GM18861 (cell line): ENCODE measurements around the gene ASPDH.
"Not testable (repeated sequence)": the region's sequence is repeated elsewhere in the genome, so short reads cannot be mapped to it uniquely, and the experiment has no call there.

Source experiments
- ATAC-seq: cut with Tn5 transposase; IDR thresholded peaks from one replicate; pipeline ENCODE4 v1.9.1; 2021; ENCODE audit not compliant: unreplicated experiment

ASPDH gene

GRCh38 chr19:50480281-50481111 lies 33.2 kb downstream of the ASPDH start:
- no peak for ATAC-seq

- no peak for ATAC-seq
Observed at GRCh38 chr19:50479761-50480251, 33.9 kb downstream of the ASPDH start.

- ATAC-seq = no peak
Observed at GRCh38 chr19:50478901-50479715, 34.6 kb downstream of the ASPDH start.

GRCh38 chr19:50477751-50478515 lies 35.8 kb downstream of the ASPDH start:
- no peak for ATAC-seq

GRCh38 chr19:50476907-50477238 lies 36.8 kb downstream of the ASPDH start:
- no peak for ATAC-seq

GRCh38 chr19:50476224-50476906 lies 37.3 kb downstream of the ASPDH start, which contains the start of the genes EMC10 and GARIN5A:
TSS of gene EMC10 (plus strand) at chr19:50476507. CDS start at chr19:50476545, 38 bp downstream.
TSS of gene GARIN5A (minus strand) at chr19:50476848. CDS start at chr19:50476388, 460 bp downstream.
- peak; percentile 79 for ATAC-seq

- ATAC-seq = peak; percentile 11
Observed at GRCh38 chr19:50475736-50476223, 37.9 kb downstream of the ASPDH start.

GRCh38 chr19:50475101-50475568 lies 38.6 kb downstream of the ASPDH start:
- ATAC-seq = no peak

GRCh38 chr19:50473336-50473735 lies 40.4 kb downstream of the ASPDH start:
- ATAC-seq = not testable (repeated sequence)

GRCh38 chr19:50468818-50469217 lies 44.9 kb downstream of the ASPDH start:
- ATAC-seq = no peak

- no peak for ATAC-seq
Observed at GRCh38 chr19:50467566-50467965, 46.1 kb downstream of the ASPDH start.

- no peak for ATAC-seq
Observed at GRCh38 chr19:50466706-50467039, 47.0 kb downstream of the ASPDH start.

GRCh38 chr19:50465986-50466705 lies 47.6 kb downstream of the ASPDH start:
- no peak for ATAC-seq

- no peak for ATAC-seq
Observed at GRCh38 chr19:50465000-50465399, 48.7 kb downstream of the ASPDH start.

GRCh38 chr19:50464348-50464747 lies 49.4 kb downstream of the ASPDH start:
- no peak for ATAC-seq

- no peak for ATAC-seq
Observed at GRCh38 chr19:50462970-50463369, 50.7 kb downstream of the ASPDH start.
